Measurements from ENCODE around the gene COMMD1. TPM values are rescaled to one million over a fixed set of nuclear protein-coding genes. Genes with fewer than 3 reads are reported as not detected.

The COMMD1 gene
- total RNA-seq, 2 experiments from 2014 or later = 11.5 to 13.2 TPM

- H3K4me1 Mint-ChIP-seq (ENCODE audit: low read depth) = peaks cover 16% of the 10 kb centered on the region
- Histone ChIP-seq H3K4me3 (ENCODE audit: low read length) (no peak overlapping the region), H3K27me3 (ENCODE audit: control insufficient read depth in 1 of 2, insufficient read depth in 2 of 2, low read length in 2 of 2) (no peaks in the 10 kb centered on the region), H3K36me3 (ENCODE audit: insufficient read depth, low read length) (no peaks in the 10 kb centered on the region), H3K9me3 (ENCODE audit: control insufficient read depth in 1 of 2, insufficient read depth in 1 of 2, low read length in 2 of 2) (no peaks in the 10 kb centered on the region), H3K27ac (ENCODE audit: low read depth in 1 of 2, low read length in 2 of 2) (no peak overlapping the region), H3K4me1 (ENCODE audit: insufficient read depth, low read length) (no peaks in the 10 kb centered on the region)
- ChIA-PET POLR2A (no interaction called here), CTCF (no interaction called here)
- no peaks in the 10 kb centered on the region for H3K36me3 Mint-ChIP-seq (ENCODE audit: low read depth)
- ATAC-seq (ENCODE audit: poor library complexity) (no peak), DNase-seq (peak in 1 of 14 experiments; percentile 30)
- intact Hi-C loops (cut with DNase I, micrococcal nuclease) = no loop called here
- H3K27ac Mint-ChIP-seq = no peak overlapping the region
- no peaks in the 10 kb centered on the region for H3K9me3 Mint-ChIP-seq
- TF ChIP-seq CTCF (IDR thresholded peaks at IDR 0.05) = no peak
- H3K4me3 Mint-ChIP-seq = no peak overlapping the region
- no peaks in the 10 kb centered on the region for H3K27me3 Mint-ChIP-seq
Measured at GRCh38 chr2:62147610-62148301, 242.3 kb downstream of the COMMD1 start.

GRCh38 chr2:62149708-62150107 is 244.2 kb downstream of the COMMD1 start:
- POLR2A ChIA-PET = no interaction called here
- H3K4me1 ChIP-seq (ENCODE audit: insufficient read depth, low read length) = no peaks in the 10 kb centered on the region
- Mint-ChIP-seq H3K4me1 (ENCODE audit: low read depth) (peaks cover 16% of the 10 kb centered on the region), H3K27ac (no peak overlapping the region), H3K36me3 (ENCODE audit: low read depth) (no peaks in the 10 kb centered on the region), H3K9me3 (no peaks in the 10 kb centered on the region), H3K4me3 (no peak overlapping the region), H3K27me3 (no peaks in the 10 kb centered on the region)
- TF ChIP-seq CTCF (IDR thresholded peaks at IDR 0.05) = no peak
- peak in 1 of 14 experiments; percentile 11 for DNase-seq
- ATAC-seq (ENCODE audit: poor library complexity) = no peak
- H3K4me3 ChIP-seq (ENCODE audit: low read length) = no peak overlapping the region
- CTCF ChIA-PET = no interaction called here
- H3K36me3 ChIP-seq (ENCODE audit: insufficient read depth, low read length) = no peaks in the 10 kb centered on the region
- H3K9me3 ChIP-seq (ENCODE audit: control insufficient read depth in 1 of 2, insufficient read depth in 1 of 2, low read length in 2 of 2) = peaks cover 0 to 4% of the 10 kb centered on the region in 2 experiments
- H3K27me3 ChIP-seq (ENCODE audit: control insufficient read depth in 1 of 2, insufficient read depth in 2 of 2, low read length in 2 of 2) = no peaks in the 10 kb centered on the region
- no peak overlapping the region for H3K27ac ChIP-seq (ENCODE audit: low read depth in 1 of 2, low read length in 2 of 2)
- intact Hi-C loops (cut with DNase I, micrococcal nuclease) = no loop called here

- H3K27ac ChIP-seq (ENCODE audit: low read depth in 1 of 2, low read length in 2 of 2) = no peak overlapping the region
- Mint-ChIP-seq H3K4me1 (ENCODE audit: low read depth) (peaks cover 9% of the 10 kb centered on the region), H3K36me3 (ENCODE audit: low read depth) (no peaks in the 10 kb centered on the region), H3K4me3 (no peak overlapping the region), H3K27ac (no peak overlapping the region), H3K27me3 (no peaks in the 10 kb centered on the region), H3K9me3 (peaks cover 6% of the 10 kb centered on the region)
- ChIA-PET CTCF (no interaction called here), POLR2A (no interaction called here)
- no peaks in the 10 kb centered on the region for H3K36me3 ChIP-seq (ENCODE audit: insufficient read depth, low read length)
- DNase-seq (no peak), ATAC-seq (ENCODE audit: poor library complexity) (no peak)
- TF ChIP-seq CTCF (IDR thresholded peaks at IDR 0.05) = no peak
- H3K9me3 ChIP-seq (ENCODE audit: control insufficient read depth in 1 of 2, insufficient read depth in 1 of 2, low read length in 2 of 2) = peaks cover 0 to 7% of the 10 kb centered on the region in 2 experiments
- no peaks in the 10 kb centered on the region for H3K27me3 ChIP-seq (ENCODE audit: control insufficient read depth in 1 of 2, insufficient read depth in 2 of 2, low read length in 2 of 2)
- H3K4me3 ChIP-seq (ENCODE audit: low read length) = no peak overlapping the region
- intact Hi-C loops (cut with DNase I, micrococcal nuclease) = no loop called here
- H3K4me1 ChIP-seq (ENCODE audit: insufficient read depth, low read length) = no peaks in the 10 kb centered on the region
Measured at GRCh38 chr2:62150597-62151305, 245.3 kb downstream of the COMMD1 start.
